Activated CD4-positive, CD25-positive, alpha-beta regulatory T cell (primary cell): ENCODE results near the gene DERL2.
"Not testable (repeated sequence)": the region's sequence is repeated elsewhere in the genome, so short reads cannot be mapped to it uniquely, and the experiment has no call there.

ENCODE experiments used
- DNase-seq, 4 experiments: peaks; one replicate each; lab custom pipeline; 2025; lab: John Stamatoyannopoulos, UW

DERL2 gene

DNA sequence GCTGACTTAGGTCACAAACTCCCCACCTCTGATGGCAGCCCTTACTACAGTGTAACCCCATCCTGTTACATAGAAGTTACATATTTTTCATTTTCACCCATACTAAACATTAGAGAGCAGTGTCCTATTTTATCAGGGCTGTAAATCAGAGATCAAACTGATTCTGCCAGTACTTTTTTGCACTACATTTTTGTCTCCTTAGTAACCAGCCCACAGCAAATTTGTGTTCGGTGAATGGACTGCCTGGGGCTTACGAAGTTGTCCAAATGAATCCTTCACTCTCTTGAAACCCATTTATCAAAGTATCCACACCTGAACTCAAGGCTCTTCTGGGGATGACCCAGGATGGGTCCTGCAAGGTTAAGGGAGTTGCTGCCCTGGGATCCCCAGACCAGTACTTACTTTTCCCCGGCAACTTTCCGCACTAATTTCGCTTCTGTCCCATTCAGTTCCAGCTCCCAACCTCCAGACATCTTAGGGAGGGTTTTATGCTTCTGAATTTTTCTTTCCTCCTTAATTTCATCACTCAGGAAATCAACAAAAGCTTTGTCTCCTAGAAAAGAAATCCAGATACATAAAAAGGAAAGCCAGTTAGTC is 48.2 kb downstream of the DERL2 start:
- DNase-seq, result no peak

DNA sequence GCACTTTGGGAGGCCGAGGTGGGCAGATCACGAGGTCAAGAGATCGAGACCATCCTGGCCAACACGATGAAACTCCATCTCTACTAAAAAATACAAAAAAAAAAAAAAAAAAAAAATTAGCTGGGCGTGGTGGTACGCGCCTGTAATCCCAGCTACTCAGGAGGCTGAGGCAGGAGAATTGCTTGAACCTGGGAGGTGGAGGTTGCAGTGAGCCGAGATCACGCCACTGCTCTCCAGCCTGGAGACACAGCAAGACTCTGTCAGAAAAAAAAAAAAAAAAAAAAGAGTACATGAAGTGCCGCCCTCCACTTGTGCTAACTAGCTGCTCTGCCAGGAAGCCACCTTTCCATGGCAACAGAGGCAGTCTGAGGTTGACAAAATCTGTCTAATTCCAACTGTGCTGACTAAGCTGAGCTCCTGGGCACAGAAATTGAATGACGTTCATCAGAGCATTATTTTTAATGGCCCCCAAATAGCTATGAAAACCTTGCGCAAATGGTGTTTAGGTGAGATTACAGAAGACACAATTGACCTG is 50.1 kb downstream of the DERL2 start:
- DNase-seq, result not testable (repeated sequence)

DNA sequence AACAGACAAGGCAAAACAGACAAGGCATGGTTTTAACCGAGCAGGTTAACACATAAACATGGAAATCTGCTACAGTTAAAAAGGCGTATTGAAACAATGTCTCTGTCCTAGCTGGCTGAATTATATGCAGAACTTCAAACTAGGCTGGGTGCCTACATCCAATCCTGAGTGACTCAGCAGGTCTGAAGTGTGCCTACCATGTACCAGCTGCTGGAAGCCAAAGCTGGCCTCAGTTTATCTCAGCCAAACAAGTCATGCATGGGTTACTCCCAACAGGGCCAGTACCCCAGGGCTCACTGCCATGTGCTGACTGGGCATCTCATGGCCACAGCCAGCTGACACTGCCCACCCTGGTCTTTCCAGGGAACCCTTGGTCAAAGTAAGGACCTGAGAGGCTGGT is 51.0 kb downstream of the DERL2 start:
- no peak for DNase-seq

DNA sequence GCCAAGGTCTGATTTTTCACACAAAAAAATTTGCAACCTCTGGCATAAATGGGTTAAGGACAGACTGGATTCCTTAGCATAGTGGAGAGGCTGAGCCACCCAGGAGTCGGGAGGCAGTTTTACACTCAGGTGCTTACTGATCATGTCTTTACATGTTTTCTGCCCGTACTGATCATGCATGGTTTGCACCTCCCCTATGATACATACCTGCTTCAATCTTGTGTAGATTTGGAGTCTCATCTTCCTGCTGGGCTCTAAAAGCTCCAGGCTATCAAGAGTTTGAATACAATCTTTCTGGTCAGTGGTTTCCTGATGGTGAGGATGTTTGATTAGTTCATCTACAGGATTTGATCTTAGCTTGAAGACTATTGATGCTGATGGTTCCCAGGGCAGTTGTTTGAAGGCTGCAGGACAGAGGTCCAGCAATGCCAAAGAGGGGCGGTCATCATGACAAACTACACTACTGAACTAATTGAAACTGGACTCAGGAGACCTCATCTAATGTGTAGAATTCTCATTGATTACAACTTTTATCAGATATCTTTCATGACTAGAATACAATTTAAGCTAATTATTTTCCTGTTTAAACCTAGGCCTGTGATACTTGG is 53.9 kb downstream of the DERL2 start:
- DNase-seq, result no peak

DNA sequence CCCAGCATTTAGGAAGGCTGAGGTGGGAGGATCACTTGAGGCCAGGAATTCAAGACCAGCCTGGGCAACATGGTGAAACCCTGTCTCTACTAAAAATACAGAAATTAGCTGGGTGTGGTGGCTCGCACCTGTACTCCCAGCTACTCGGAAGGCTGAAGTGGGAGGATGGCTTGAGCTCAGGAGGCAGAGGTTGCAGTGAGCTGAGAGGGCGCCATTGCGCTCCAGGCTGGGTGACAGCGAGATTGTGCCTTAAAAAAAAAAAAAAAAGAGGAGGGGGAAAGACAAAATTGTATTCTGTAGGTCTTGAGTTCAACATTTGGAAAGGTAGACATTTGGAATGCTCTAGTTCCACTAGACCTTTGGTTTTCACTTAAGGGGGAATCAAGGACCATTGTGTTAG is 54.7 kb downstream of the DERL2 start:
- DNase-seq, result not testable (repeated sequence)

DNA sequence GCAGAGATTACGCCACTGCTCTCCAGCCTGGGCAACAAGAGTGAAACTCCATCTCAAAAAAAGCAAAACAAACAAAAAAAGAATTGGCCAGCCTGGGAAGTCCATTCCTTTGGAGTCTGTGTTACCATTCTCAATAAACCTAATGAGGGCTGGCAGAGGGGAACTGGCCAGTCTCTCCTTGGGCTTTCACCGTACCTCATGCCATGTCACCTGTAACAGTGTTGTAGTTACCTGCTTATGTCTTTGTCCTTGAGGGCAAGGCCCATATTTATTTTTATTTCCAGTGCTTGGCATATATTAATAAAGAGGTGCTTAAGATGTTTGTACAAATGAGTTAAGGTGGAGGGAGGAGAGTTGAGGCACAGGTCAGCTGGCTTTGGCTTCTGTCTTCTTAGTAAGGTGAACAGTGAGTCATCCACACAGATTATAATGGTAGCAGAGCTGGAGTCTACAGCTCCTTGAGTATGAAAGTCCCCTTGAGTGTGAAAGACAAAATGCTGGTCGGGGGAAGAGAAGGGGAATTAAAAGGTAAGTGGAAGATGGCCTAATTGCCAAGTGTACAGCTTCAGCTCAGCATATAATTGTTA is 55.5 kb downstream of the DERL2 start:
- DNase-seq, result no peak

DNA sequence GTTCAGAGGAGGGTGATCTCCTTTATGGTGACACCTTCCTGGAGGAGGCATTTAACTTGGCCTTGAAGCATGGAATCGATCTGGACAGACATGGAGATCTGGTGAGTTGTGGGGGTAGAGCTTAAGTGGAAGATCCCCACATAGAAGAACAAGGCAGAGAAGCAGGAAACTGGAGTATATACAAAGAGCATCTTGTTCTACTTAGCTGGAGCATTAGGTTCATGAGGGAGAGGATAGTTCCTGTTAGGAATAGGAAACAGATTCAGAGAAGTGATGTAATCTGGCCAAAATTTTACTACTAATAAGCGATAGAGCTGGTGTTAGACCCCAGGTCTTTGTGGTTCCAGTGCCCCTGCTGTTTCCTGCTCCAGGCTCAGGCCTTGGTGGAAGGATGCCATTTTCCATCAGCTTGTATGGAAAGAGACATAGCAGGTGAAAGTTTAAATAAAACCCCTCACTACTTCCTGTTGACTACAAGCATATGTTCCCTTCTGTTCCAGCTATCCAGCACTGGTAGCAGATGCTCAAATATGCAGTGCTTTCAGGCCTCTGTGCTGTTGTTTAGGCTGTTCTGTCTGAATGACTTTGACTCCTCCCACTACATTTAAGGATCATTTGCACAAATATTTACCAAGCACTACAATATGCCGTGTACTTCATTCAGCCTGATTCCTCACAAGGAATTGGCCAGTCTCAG is 56.6 kb downstream of the DERL2 start:
- no peak for DNase-seq

DNA sequence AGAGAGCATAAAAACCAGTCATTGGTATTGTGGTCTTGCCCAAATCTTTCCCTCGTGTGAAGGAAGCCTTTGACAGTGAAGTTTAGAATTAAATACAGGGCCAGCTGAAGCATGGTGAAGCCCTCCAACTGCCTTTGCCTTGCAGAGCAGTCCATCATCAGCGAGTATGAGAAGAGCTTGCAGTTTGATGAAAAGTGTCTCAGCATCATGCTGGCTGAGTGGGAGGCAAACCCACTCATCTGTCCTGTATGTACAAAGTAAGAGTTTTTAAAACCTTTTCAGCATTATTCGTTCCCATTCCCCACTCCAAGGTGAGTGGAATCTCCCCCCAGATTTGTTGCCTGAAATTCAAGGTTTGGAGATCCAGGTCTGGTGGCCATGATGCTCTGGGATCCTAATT is 60.2 kb downstream of the DERL2 start:
- DNase-seq, result no peak

DNA sequence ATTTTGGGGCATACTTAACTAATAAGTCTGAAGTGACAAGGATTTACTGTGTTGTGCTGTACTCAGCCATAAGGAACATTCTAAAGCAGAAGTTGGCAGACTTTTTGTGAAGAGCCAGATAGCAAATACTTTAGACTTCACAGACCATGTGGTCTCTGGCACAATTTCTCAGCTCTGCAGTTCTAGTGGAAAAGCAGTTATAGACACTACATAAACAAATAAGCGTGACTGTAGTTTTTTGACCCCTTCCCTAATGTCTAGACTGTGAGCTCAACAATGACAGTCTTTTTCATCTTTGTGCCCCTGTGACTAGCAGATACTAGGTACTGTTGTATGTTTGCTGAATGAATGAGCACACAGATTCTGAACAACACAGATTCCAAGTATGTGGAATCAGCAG is 61.1 kb downstream of the DERL2 start:
- no peak for DNase-seq

DNA sequence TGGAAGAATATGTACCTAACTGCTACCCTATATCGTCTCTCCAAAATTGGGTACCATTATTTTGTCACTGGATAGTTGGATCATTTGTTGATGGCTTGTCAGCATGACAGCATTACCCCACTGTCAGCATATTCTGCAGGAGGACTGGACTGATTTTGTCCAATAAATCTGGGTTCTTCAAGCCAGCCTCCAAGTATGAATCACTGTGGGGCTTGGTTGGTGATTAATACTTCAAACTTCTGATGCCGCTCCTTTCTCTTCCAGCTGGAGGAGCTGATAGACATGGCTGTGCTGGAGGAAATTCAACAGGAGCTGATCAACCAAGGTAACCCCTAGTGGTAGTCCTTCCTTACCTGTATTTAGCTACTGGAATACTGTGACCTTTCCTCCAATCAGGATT is 63.5 kb downstream of the DERL2 start:
- DNase-seq, result no peak
